HepG2 (cell line): Measurements from ENCODE around the gene NAPB. TPM values are rescaled to one million over a fixed set of nuclear protein-coding genes. Genes with fewer than 3 reads are reported as not detected.

Experiments
- CAMTA2 ChIP-seq: sonication (generic); formaldehyde crosslinking; IDR thresholded peaks from 2 replicates; pipeline ENCODE4 v1.4.0; 2020; ENCODE audit warnings: mild to moderate bottlenecking, missing genetic modification reagents, borderline replicate concordance
- EP300 ChIP-seq, 3 experiments: sonication (generic) in 1 of 3; formaldehyde crosslinking in 1 of 3; IDR thresholded peaks; 2 replicates each; pipeline versions ENCODE4 v1.5.1 to v1.6.1; 2011 to 2020; ENCODE audit warnings: low read depth in 2 of 3, low read length in 2 of 3, borderline replicate concordance in 1 of 3, improper control_type of control experiment in 1 of 3, mild to moderate bottlenecking in 1 of 3, missing genetic modification reagents in 1 of 3, moderate library complexity in 1 of 3
- FOXP4 ChIP-seq: sonication (generic); formaldehyde crosslinking; IDR thresholded peaks from 2 replicates; pipeline ENCODE4 v1.4.0; 2020; ENCODE audit warnings: missing genetic modification reagents
- KMT2B ChIP-seq: IDR thresholded peaks from 2 replicates; pipeline ENCODE4 v1.6.1; 2016; ENCODE audit warnings: missing genetic modification reagents, missing compliant biosample characterization
- MNT ChIP-seq: fragments of 450-650 bp; IDR thresholded peaks from 2 replicates; pipeline ENCODE4 v1.6.1; 2016
- NCOR1 ChIP-seq: fragments of 200-600 bp; sonication (generic); IDR thresholded peaks from 2 replicates; pipeline ENCODE4 v1.7.0; 2017; ENCODE audit warnings: antibody characterized with exemption, low read length, borderline replicate concordance
- RFXAP ChIP-seq: sonication (generic); formaldehyde crosslinking; IDR thresholded peaks from 2 replicates; pipeline ENCODE4 v1.4.0; 2020; ENCODE audit warnings: missing genetic modification reagents, borderline replicate concordance
- U2AF1 ChIP-seq: fragments of 200-400 bp; formaldehyde crosslinking; optimal IDR thresholded peaks from 2 replicates; pipeline ENCODE3; 2017; ENCODE audit warnings: mild to moderate bottlenecking, low read depth, low read length
- ZNF367 ChIP-seq: sonication (generic); formaldehyde crosslinking; IDR thresholded peaks from 2 replicates; pipeline ENCODE4 v1.4.0; 2020; ENCODE audit warnings: missing genetic modification reagents, borderline replicate concordance
- ZNF451 ChIP-seq: sonication (generic); formaldehyde crosslinking; IDR thresholded peaks from 2 replicates; pipeline ENCODE4 v1.5.0; 2020; ENCODE audit warnings: mild to moderate bottlenecking, missing genetic modification reagents
- ZNF530 ChIP-seq: sonication (generic); formaldehyde crosslinking; IDR thresholded peaks from 2 replicates; pipeline ENCODE4 v1.5.0; 2020; ENCODE audit warnings: low read depth, mild to moderate bottlenecking, missing genetic modification reagents
- ZNF83 ChIP-seq: sonication (generic); formaldehyde crosslinking; IDR thresholded peaks from 2 replicates; pipeline ENCODE4 v1.4.0; 2020; ENCODE audit warnings: missing genetic modification reagents, mild to moderate bottlenecking, borderline replicate concordance
- polyA plus RNA-seq, 8 experiments: library from polyadenylated mRNA; depleted of rRNA in 3 of 8; stranded (reverse) in 7 of 8; unstranded in 1 of 8; fragments of >200 nt; fragmentation: Illumina TruSeq in 4 of 8; extraction: Trizol in 4 of 8; gene quantifications; 2 replicates each; pipeline versions ENCODE4 v1.2.1 to v1.2.3, GENCODE V29; 2011 to 2016; ENCODE audit warnings: low read depth in 4 of 8, missing spikeins in 1 of 8, mixed read lengths in 1 of 8; ENCODE audit not compliant: insufficient read depth in 1 of 8
- total RNA-seq, 5 experiments: library from RNA; depleted of rRNA; stranded (reverse); fragments of >200 nt; fragmentation: Illumina TruSeq; extraction: Trizol; gene quantifications; 2 replicates each; pipeline ENCODE4 v1.2.3, GENCODE V29; 2016; ENCODE audit warnings: low read depth in 1 of 5
- TF ChIP-seq, protein P1 (sequence below): sonication (generic); formaldehyde crosslinking; IDR thresholded peaks from 2 replicates; pipeline ENCODE4 v1.8.0; 2022; ENCODE audit warnings: missing genetic modification reagents, low read depth, mild to moderate bottlenecking, borderline replicate concordance
- TF ChIP-seq, protein P2 (sequence below): sonication (generic); formaldehyde crosslinking; IDR thresholded peaks from 2 replicates; pipeline ENCODE4 v1.5.1; 2020; ENCODE audit warnings: missing genetic modification reagents, mild to moderate bottlenecking, borderline replicate concordance
- TF ChIP-seq, protein P3 (sequence below): sonication (generic); formaldehyde crosslinking; IDR thresholded peaks from 2 replicates; pipeline ENCODE4 v1.5.0; 2020; ENCODE audit warnings: mild to moderate bottlenecking, missing genetic modification reagents, moderate library complexity
- TF ChIP-seq, protein P4 (sequence below): fragments of 450-650 bp; IDR thresholded peaks from 2 replicates; pipeline ENCODE4 v1.6.1; 2017

The NAPB gene
- total and polyA plus RNA-seq, 2 of the 13 experiments (the other 11 are each of a cell fraction or from before 2014, with no cell fraction given) = 15.2 to 16.1 TPM

GRCh38 chr20:23420943-23421931, at the start of gene NAPB (continued):
- peak; percentile 46; the same call in 1 of the 2 replicates for TF ChIP-seq FOXP4
- peak; percentile 54 for TF ChIP-seq CAMTA2 (CRISPR knock-in tag)
- TF ChIP-seq, protein P1, sequence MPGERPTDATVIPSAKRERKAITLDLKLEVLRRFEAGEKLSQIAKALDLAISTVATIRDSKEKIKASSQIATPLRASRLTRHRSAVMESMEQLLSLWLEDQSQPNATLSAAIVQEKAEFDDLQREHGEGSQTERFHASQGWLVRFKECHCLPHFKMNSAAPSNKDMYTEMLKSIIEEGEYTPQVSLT (CRISPR knock-in tag) = no peak
- peak; percentile 82; the same call in 1 of the 2 replicates for TF ChIP-seq ZNF83
- TF ChIP-seq NCOR1 = no peak
- peak; percentile 70; the same call in 1 of the 2 replicates for TF ChIP-seq RFXAP
- TF ChIP-seq ZNF367 (CRISPR knock-in tag) = no peak; the same call in 1 of the 2 replicates
- no peak; the same call in 1 of the 2 replicates for TF ChIP-seq ZNF451 (CRISPR knock-in tag)
- TF ChIP-seq, protein P2, sequence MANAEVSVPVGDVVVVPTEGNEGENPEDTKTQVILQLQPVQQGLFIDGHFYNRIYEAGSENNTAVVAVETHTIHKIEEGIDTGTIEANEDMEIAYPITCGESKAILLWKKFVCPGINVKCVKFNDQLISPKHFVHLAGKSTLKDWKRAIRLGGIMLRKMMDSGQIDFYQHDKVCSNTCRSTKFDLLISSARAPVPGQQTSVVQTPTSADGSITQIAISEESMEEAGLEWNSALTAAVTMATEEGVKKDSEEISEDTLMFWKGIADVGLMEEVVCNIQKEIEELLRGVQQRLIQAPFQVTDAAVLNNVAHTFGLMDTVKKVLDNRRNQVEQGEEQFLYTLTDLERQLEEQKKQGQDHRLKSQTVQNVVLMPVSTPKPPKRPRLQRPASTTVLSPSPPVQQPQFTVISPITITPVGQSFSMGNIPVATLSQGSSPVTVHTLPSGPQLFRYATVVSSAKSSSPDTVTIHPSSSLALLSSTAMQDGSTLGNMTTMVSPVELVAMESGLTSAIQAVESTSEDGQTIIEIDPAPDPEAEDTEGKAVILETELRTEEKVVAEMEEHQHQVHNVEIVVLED = peak; percentile 98
- TF ChIP-seq, protein P3, sequence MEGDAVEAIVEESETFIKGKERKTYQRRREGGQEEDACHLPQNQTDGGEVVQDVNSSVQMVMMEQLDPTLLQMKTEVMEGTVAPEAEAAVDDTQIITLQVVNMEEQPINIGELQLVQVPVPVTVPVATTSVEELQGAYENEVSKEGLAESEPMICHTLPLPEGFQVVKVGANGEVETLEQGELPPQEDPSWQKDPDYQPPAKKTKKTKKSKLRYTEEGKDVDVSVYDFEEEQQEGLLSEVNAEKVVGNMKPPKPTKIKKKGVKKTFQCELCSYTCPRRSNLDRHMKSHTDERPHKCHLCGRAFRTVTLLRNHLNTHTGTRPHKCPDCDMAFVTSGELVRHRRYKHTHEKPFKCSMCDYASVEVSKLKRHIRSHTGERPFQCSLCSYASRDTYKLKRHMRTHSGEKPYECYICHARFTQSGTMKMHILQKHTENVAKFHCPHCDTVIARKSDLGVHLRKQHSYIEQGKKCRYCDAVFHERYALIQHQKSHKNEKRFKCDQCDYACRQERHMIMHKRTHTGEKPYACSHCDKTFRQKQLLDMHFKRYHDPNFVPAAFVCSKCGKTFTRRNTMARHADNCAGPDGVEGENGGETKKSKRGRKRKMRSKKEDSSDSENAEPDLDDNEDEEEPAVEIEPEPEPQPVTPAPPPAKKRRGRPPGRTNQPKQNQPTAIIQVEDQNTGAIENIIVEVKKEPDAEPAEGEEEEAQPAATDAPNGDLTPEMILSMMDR (CRISPR knock-in tag) = peak; percentile 53; the same call in 1 of the 2 replicates
- TF ChIP-seq ZNF530 (CRISPR knock-in tag) = no peak
- no peak; a peak in 1 of 4 replicates for TF ChIP-seq EP300 (IDR thresholded peaks at IDR 0.05; ENCODE audit: low read depth in 2 of 2, low read length in 2 of 2)
- peak; percentile 29 for TF ChIP-seq EP300 (CRISPR knock-in tag; IDR thresholded peaks at IDR 0.05; ENCODE audit: borderline replicate concordance)
- TF ChIP-seq, protein P4, sequence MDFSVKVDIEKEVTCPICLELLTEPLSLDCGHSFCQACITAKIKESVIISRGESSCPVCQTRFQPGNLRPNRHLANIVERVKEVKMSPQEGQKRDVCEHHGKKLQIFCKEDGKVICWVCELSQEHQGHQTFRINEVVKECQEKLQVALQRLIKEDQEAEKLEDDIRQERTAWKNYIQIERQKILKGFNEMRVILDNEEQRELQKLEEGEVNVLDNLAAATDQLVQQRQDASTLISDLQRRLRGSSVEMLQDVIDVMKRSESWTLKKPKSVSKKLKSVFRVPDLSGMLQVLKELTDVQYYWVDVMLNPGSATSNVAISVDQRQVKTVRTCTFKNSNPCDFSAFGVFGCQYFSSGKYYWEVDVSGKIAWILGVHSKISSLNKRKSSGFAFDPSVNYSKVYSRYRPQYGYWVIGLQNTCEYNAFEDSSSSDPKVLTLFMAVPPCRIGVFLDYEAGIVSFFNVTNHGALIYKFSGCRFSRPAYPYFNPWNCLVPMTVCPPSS = no peak
- TF ChIP-seq KMT2B (CRISPR knock-in tag) = peak; percentile 77; the same call in 1 of the 2 replicates
- no peak for TF ChIP-seq MNT
- no peak for TF ChIP-seq U2AF1
